HepG2 (cell line): Measurements from ENCODE around the gene ZNF491. TPM values are rescaled to one million over a fixed set of nuclear protein-coding genes. Genes with fewer than 3 reads are reported as not detected.

Experiments used
- AGO1 ChIP-seq: fragments of 200-400 bp; formaldehyde crosslinking; IDR thresholded peaks from 2 replicates; pipeline ENCODE4 v1.6.1; 2017; ENCODE audit warnings: mild to moderate bottlenecking, low read depth, low read length, moderate library complexity; ENCODE audit not compliant: poor library complexity, severe bottlenecking
- CEBPG ChIP-seq: IDR thresholded peaks from 2 replicates; pipeline ENCODE4 v1.6.1; 2016
- CREM ChIP-seq, 2 experiments: sonication (generic) in 1 of 2; formaldehyde crosslinking in 1 of 2; IDR thresholded peaks; 2 replicates each; pipeline versions ENCODE4 v1.4.0 to v1.6.1; 2016 to 2020; ENCODE audit warnings: antibody characterized with exemption in 1 of 2, mild to moderate bottlenecking in 1 of 2, missing genetic modification reagents in 1 of 2
- FOXO1 ChIP-seq: sonication (generic); formaldehyde crosslinking; IDR thresholded peaks from 2 replicates; pipeline ENCODE4 v1.4.0; 2020; ENCODE audit warnings: missing genetic modification reagents
- GZF1 ChIP-seq: sonication (generic); formaldehyde crosslinking; IDR thresholded peaks from 2 replicates; pipeline ENCODE4 v1.5.1; 2020; ENCODE audit warnings: mild to moderate bottlenecking, missing genetic modification reagents
- HDAC2 ChIP-seq: sonication (generic); formaldehyde crosslinking; IDR thresholded peaks from 2 replicates; pipeline ENCODE4 v1.4.0; 2020; ENCODE audit warnings: missing genetic modification reagents
- KMT2A ChIP-seq: sonication (generic); formaldehyde crosslinking; IDR thresholded peaks from 2 replicates; pipeline ENCODE4 v1.4.0; 2020; ENCODE audit warnings: missing genetic modification reagents
- MEIS2 ChIP-seq: sonication (generic); formaldehyde crosslinking; IDR thresholded peaks from 2 replicates; pipeline ENCODE4 v1.9.0; 2021; ENCODE audit warnings: mild to moderate bottlenecking, missing genetic modification reagents
- NCOR1 ChIP-seq: fragments of 200-600 bp; sonication (generic); IDR thresholded peaks from 2 replicates; pipeline ENCODE4 v1.7.0; 2017; ENCODE audit warnings: antibody characterized with exemption, low read length, borderline replicate concordance
- REPIN1 ChIP-seq: sonication (generic); formaldehyde crosslinking; IDR thresholded peaks from 2 replicates; pipeline ENCODE4 v1.8.0; 2022; ENCODE audit warnings: missing genetic modification reagents, low read depth, mild to moderate bottlenecking, borderline replicate concordance
- RXRB ChIP-seq: IDR thresholded peaks from 2 replicates; pipeline ENCODE4 v1.6.1; 2016; ENCODE audit warnings: borderline replicate concordance, missing genetic modification reagents, missing compliant biosample characterization
- SOX6 ChIP-seq, 2 experiments: fragments of 450-650 bp in 1 of 2; sonication (generic) in 1 of 2; formaldehyde crosslinking in 1 of 2; IDR thresholded peaks; 2 replicates each; pipeline versions ENCODE4 v1.4.0 to v1.6.1; 2017 to 2020; ENCODE audit warnings: antibody characterized with exemption in 1 of 2, mild to moderate bottlenecking in 1 of 2, missing genetic modification reagents in 1 of 2
- THYN1 ChIP-seq: sonication (generic); formaldehyde crosslinking; IDR thresholded peaks from 2 replicates; pipeline ENCODE4 v1.8.1; 2023; ENCODE audit warnings: low read depth, mild to moderate bottlenecking, moderate library complexity, missing genetic modification reagents, borderline replicate concordance
- ZFY ChIP-seq: sonication (generic); formaldehyde crosslinking; IDR thresholded peaks from 2 replicates; pipeline ENCODE4 v1.4.0; 2020; ENCODE audit warnings: missing genetic modification reagents
- ZMAT3 ChIP-seq: sonication (generic); formaldehyde crosslinking; conservative IDR thresholded peaks from 2 replicates; pipeline ENCODE4 v1.7.0; 2021; ENCODE audit warnings: missing genetic modification reagents
- ZMYM4 ChIP-seq: sonication (generic); formaldehyde crosslinking; IDR thresholded peaks from 2 replicates; pipeline ENCODE4 v1.8.1; 2023; ENCODE audit warnings: mild to moderate bottlenecking, missing genetic modification reagents
- ZNF30 ChIP-seq: sonication (generic); formaldehyde crosslinking; IDR thresholded peaks from 2 replicates; pipeline ENCODE4 v1.5.0; 2020; ENCODE audit warnings: mild to moderate bottlenecking, missing genetic modification reagents
- ZNF350 ChIP-seq: sonication (generic); formaldehyde crosslinking; IDR thresholded peaks from 2 replicates; pipeline ENCODE4 v1.4.0; 2020; ENCODE audit warnings: mild to moderate bottlenecking, low read depth, missing genetic modification reagents, borderline replicate concordance
- ZNF777 ChIP-seq: sonication (generic); formaldehyde crosslinking; IDR thresholded peaks from 2 replicates; pipeline ENCODE4 v1.4.0; 2020; ENCODE audit warnings: missing genetic modification reagents
- ZNF788 ChIP-seq: sonication (generic); formaldehyde crosslinking; IDR thresholded peaks from 2 replicates; pipeline ENCODE4 v1.5.0; 2020; ENCODE audit warnings: mild to moderate bottlenecking, missing genetic modification reagents, borderline replicate concordance
- ZNF883 ChIP-seq: sonication (generic); formaldehyde crosslinking; IDR thresholded peaks from 2 replicates; pipeline ENCODE4 v1.5.1; 2020; ENCODE audit warnings: mild to moderate bottlenecking, missing genetic modification reagents; ENCODE audit errors: not compliant biosample characterization
- ZSCAN30 ChIP-seq: sonication (generic); formaldehyde crosslinking; IDR thresholded peaks from 2 replicates; pipeline ENCODE4 v1.5.0; 2020; ENCODE audit warnings: mild to moderate bottlenecking, missing genetic modification reagents
- polyA plus RNA-seq, 8 experiments: library from polyadenylated mRNA; depleted of rRNA in 3 of 8; stranded (reverse) in 7 of 8; unstranded in 1 of 8; fragments of >200 nt; fragmentation: Illumina TruSeq in 4 of 8; extraction: Trizol in 4 of 8; gene quantifications; 2 replicates each; pipeline versions ENCODE4 v1.2.1 to v1.2.3, GENCODE V29; 2011 to 2016; ENCODE audit warnings: low read depth in 4 of 8, missing spikeins in 1 of 8, mixed read lengths in 1 of 8; ENCODE audit not compliant: insufficient read depth in 1 of 8
- total RNA-seq, 5 experiments: library from RNA; depleted of rRNA; stranded (reverse); fragments of >200 nt; fragmentation: Illumina TruSeq; extraction: Trizol; gene quantifications; 2 replicates each; pipeline ENCODE4 v1.2.3, GENCODE V29; 2016; ENCODE audit warnings: low read depth in 1 of 5
- TF ChIP-seq, protein P1 (sequence below), 2 experiments: IDR thresholded peaks; 2 replicates each; pipeline ENCODE4 v1.6.1; 2011 to 2012; ENCODE audit warnings: low read length in 2 of 2, borderline replicate concordance in 1 of 2, low read depth in 1 of 2, mild to moderate bottlenecking in 1 of 2, moderate library complexity in 1 of 2
- TF ChIP-seq, protein P2 (sequence below): sonication (generic); formaldehyde crosslinking; IDR thresholded peaks from 2 replicates; pipeline ENCODE4 v1.5.0; 2020; ENCODE audit warnings: missing genetic modification reagents

Gene ZNF491
- total and polyA plus RNA-seq, 2 of the 13 experiments (the other 11 are each of a cell fraction or from before 2014, with no cell fraction given) = 0.57 to 2.2 TPM

DNA sequence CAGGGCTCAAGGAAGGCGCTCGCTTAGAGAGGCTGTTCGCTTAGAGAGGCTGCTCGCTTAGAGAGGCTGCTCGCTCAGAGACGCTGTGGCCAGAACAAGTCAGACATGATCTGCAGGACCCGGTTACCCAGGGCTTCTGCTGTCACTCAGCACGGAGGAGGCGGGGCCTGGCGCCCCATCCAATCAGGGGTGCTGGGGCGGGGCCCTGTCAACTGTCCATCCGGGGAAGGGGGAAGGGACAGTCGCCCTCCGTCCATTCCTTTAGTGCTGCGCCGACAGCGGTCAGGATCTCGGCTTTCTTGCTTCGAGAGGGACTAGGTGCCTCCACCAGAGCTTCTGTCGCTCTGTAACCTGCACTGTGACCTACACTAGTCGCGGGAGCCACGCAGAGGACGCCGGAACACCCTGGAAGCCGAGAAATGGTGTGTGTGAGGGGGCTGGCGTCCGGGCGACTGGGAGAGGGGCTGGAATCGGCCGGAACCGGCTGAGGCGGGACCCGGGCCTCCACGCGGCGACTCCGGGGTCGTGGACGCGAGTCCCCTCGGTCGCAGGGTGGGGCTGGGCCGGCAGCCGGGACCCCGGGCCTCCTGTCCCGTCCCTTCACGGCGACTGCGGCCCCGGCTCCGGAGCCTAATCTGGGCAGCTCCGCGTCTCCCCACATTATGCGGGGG lies 15.8 kb downstream of the ZNF491 start, which contains the start of gene ZNF440 (continued):
- TF ChIP-seq, protein P1, sequence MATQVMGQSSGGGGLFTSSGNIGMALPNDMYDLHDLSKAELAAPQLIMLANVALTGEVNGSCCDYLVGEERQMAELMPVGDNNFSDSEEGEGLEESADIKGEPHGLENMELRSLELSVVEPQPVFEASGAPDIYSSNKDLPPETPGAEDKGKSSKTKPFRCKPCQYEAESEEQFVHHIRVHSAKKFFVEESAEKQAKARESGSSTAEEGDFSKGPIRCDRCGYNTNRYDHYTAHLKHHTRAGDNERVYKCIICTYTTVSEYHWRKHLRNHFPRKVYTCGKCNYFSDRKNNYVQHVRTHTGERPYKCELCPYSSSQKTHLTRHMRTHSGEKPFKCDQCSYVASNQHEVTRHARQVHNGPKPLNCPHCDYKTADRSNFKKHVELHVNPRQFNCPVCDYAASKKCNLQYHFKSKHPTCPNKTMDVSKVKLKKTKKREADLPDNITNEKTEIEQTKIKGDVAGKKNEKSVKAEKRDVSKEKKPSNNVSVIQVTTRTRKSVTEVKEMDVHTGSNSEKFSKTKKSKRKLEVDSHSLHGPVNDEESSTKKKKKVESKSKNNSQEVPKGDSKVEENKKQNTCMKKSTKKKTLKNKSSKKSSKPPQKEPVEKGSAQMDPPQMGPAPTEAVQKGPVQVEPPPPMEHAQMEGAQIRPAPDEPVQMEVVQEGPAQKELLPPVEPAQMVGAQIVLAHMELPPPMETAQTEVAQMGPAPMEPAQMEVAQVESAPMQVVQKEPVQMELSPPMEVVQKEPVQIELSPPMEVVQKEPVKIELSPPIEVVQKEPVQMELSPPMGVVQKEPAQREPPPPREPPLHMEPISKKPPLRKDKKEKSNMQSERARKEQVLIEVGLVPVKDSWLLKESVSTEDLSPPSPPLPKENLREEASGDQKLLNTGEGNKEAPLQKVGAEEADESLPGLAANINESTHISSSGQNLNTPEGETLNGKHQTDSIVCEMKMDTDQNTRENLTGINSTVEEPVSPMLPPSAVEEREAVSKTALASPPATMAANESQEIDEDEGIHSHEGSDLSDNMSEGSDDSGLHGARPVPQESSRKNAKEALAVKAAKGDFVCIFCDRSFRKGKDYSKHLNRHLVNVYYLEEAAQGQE (IDR thresholded peaks at IDR 0.05; ENCODE audit: borderline replicate concordance in 1 of 2, low read depth in 1 of 2, low read length in 2 of 2) = peak; percentile 5 to 81
- TF ChIP-seq GZF1 = 0 out of 2 replicates have a peak, but pooled peaks have one; percentile 33
- 0 out of 2 replicates have a peak, but pooled peaks have one; percentile 54 for TF ChIP-seq ZNF30
- no peak for TF ChIP-seq SOX6 (IDR thresholded peaks at IDR 0.05)
- peak; percentile 63 for TF ChIP-seq SOX6 (CRISPR knock-in tag; IDR thresholded peaks at IDR 0.05)
- TF ChIP-seq KMT2A (CRISPR knock-in tag) = peak; percentile 93
- peak; percentile 86; the same call in 1 of the 2 replicates for TF ChIP-seq ZNF788 (CRISPR knock-in tag)
- TF ChIP-seq HDAC2 = no peak
- no peak for TF ChIP-seq NCOR1
- TF ChIP-seq, protein P2, sequence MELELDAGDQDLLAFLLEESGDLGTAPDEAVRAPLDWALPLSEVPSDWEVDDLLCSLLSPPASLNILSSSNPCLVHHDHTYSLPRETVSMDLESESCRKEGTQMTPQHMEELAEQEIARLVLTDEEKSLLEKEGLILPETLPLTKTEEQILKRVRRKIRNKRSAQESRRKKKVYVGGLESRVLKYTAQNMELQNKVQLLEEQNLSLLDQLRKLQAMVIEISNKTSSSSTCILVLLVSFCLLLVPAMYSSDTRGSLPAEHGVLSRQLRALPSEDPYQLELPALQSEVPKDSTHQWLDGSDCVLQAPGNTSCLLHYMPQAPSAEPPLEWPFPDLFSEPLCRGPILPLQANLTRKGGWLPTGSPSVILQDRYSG = no peak
- TF ChIP-seq AGO1 = no peak
- TF ChIP-seq ZNF883 (CRISPR knock-in tag) = peak; percentile 60
- TF ChIP-seq REPIN1 = peak; percentile 24; the same call in 1 of the 2 replicates
- TF ChIP-seq ZNF350 (CRISPR knock-in tag) = peak; percentile 72; the same call in 1 of the 2 replicates
- no peak for TF ChIP-seq THYN1 (CRISPR knock-in tag)
- TF ChIP-seq ZSCAN30 (CRISPR knock-in tag) = no peak
- no peak for TF ChIP-seq FOXO1 (CRISPR knock-in tag)
- peak; percentile 36 for TF ChIP-seq RXRB (CRISPR knock-in tag)
- 0 out of 2 replicates have a peak, but pooled peaks have one; percentile 38 for TF ChIP-seq CREM (IDR thresholded peaks at IDR 0.05)
- TF ChIP-seq CREM (CRISPR knock-in tag; IDR thresholded peaks at IDR 0.05) = no peak
- no peak; the same call in 1 of the 2 replicates for TF ChIP-seq CEBPG
- TF ChIP-seq ZMYM4 (CRISPR knock-in tag) = peak; percentile 87
- TF ChIP-seq ZFY (CRISPR knock-in tag) = peak; percentile 81
- peak; percentile 51; the same call in 1 of the 2 replicates for TF ChIP-seq ZMAT3 (CRISPR knock-in tag)
- peak; percentile 56; the same call in 1 of the 2 replicates for TF ChIP-seq ZNF777 (CRISPR knock-in tag)
- peak; percentile 87; the same call in 1 of the 2 replicates for TF ChIP-seq MEIS2 (CRISPR knock-in tag)
